Mesenchymal stem cell (in vitro differentiated cells and primary cell): ENCODE measurements around the gene KLK13.

ENCODE experiments used
- DNase-seq: peaks from one replicate; pipeline ENCODE4 v3.0.0-alpha.2; 2013
- H2AFZ ChIP-seq: one replicate; pipeline ENCODE4 v1.6.1; 2013; ENCODE audit warnings: low read depth, mild to moderate bottlenecking, control low read depth, inconsistent platforms, low read length, moderate library complexity
- H2AK5ac ChIP-seq: 2 replicates; pipeline ENCODE4 v1.6.1; 2013; ENCODE audit warnings: low read length, moderate library complexity, mild to moderate bottlenecking, inconsistent platforms; ENCODE audit not compliant: severe bottlenecking
- H2BK120ac ChIP-seq: one replicate; pipeline ENCODE4 v1.6.1; 2013; ENCODE audit warnings: low read depth, mild to moderate bottlenecking, inconsistent platforms, low read length, moderate library complexity
- H2BK12ac ChIP-seq, 2 experiments: one replicate each; pipeline ENCODE4 v1.6.1; 2013; ENCODE audit warnings: inconsistent platforms in 2 of 2, low read length in 2 of 2, mild to moderate bottlenecking in 2 of 2, moderate library complexity in 2 of 2, control low read depth in 1 of 2
- H2BK15ac ChIP-seq: one replicate; pipeline ENCODE4 v1.6.1; 2013; ENCODE audit warnings: mild to moderate bottlenecking, low read depth, inconsistent platforms; ENCODE audit not compliant: poor library complexity, severe bottlenecking
- H2BK5ac ChIP-seq: 2 replicates; pipeline ENCODE4 v1.6.1; 2013; ENCODE audit warnings: low read depth, mild to moderate bottlenecking, low read length, control low read depth, inconsistent platforms; ENCODE audit not compliant: poor library complexity, severe bottlenecking
- H3K14ac ChIP-seq, 2 experiments: one replicate each; pipeline ENCODE4 v1.6.1; 2013; ENCODE audit warnings: inconsistent platforms in 2 of 2, low read length in 2 of 2, control low read depth in 1 of 2, mild to moderate bottlenecking in 1 of 2, moderate library complexity in 1 of 2
- H3K18ac ChIP-seq, 2 experiments: one replicate each; pipeline ENCODE4 v1.6.1; 2013; ENCODE audit warnings: inconsistent platforms in 2 of 2, low read length in 2 of 2, control low read depth in 1 of 2, low read depth in 1 of 2, mild to moderate bottlenecking in 1 of 2
- H3K23ac ChIP-seq, 2 experiments: one replicate each; pipeline ENCODE4 v1.6.1; 2013; ENCODE audit warnings: inconsistent platforms in 2 of 2, low read length in 2 of 2, mild to moderate bottlenecking in 2 of 2, moderate library complexity in 2 of 2, control low read depth in 1 of 2
- H3K27ac ChIP-seq: 2 replicates; pipeline ENCODE4 v1.5.1; 2013; ENCODE audit warnings: mild to moderate bottlenecking, moderate library complexity, low read length, control low read depth, inconsistent platforms; ENCODE audit not compliant: poor library complexity, severe bottlenecking
- H3K27me3 ChIP-seq, 2 experiments: 2 replicates each; pipeline versions ENCODE4 v1.6.1 to v1.7.0; 2013; ENCODE audit warnings: low read length in 2 of 2, mild to moderate bottlenecking in 2 of 2, moderate library complexity in 2 of 2, control low read depth in 1 of 2, inconsistent platforms in 1 of 2; ENCODE audit not compliant: control insufficient read depth in 1 of 2, insufficient read depth in 1 of 2
- H3K36me3 ChIP-seq, 2 experiments: 2 replicates each; pipeline versions ENCODE4 v1.6.1 to v1.7.0; 2013; ENCODE audit warnings: low read length in 2 of 2, control low read depth in 1 of 2, inconsistent platforms in 1 of 2, low read depth in 1 of 2, mild to moderate bottlenecking in 1 of 2; ENCODE audit not compliant: insufficient read depth in 2 of 2, control insufficient read depth in 1 of 2
- H3K4ac ChIP-seq, 2 experiments: one replicate each; pipeline ENCODE4 v1.6.1; 2013; ENCODE audit warnings: inconsistent platforms in 2 of 2, low read length in 2 of 2, mild to moderate bottlenecking in 2 of 2, moderate library complexity in 2 of 2, control low read depth in 1 of 2, low read depth in 1 of 2
- H3K4me1 ChIP-seq: 2 replicates; pipeline ENCODE4 v1.6.1; 2013; ENCODE audit warnings: low read depth, low read length, control low read depth; ENCODE audit not compliant: control insufficient read depth, insufficient read depth
- H3K4me2 ChIP-seq: 2 replicates; pipeline ENCODE4 v1.6.1; 2013; ENCODE audit warnings: low read length, mild to moderate bottlenecking, inconsistent platforms; ENCODE audit not compliant: poor library complexity, severe bottlenecking
- H3K4me3 ChIP-seq, 2 experiments: 2 replicates each; pipeline versions ENCODE4 v1.5.1 to v1.7.0; 2013; ENCODE audit warnings: low read length in 2 of 2, mild to moderate bottlenecking in 2 of 2, control low read depth in 1 of 2, low read depth in 1 of 2; ENCODE audit not compliant: insufficient read depth in 1 of 2
- H3K79me1 ChIP-seq: replicated peaks from 2 replicates; pipeline ENCODE4 v1.6.1; 2013; ENCODE audit warnings: mild to moderate bottlenecking, control low read depth, low read length, inconsistent platforms; ENCODE audit not compliant: poor library complexity, severe bottlenecking
- H3K9ac ChIP-seq: 2 replicates; pipeline ENCODE4 v1.7.0; 2013; ENCODE audit warnings: mild to moderate bottlenecking, low read length, moderate library complexity
- H3K9me3 ChIP-seq: 2 replicates; pipeline ENCODE4 v1.7.0; 2013; ENCODE audit warnings: mild to moderate bottlenecking, low read length; ENCODE audit not compliant: control insufficient read depth
- H4K8ac ChIP-seq: one replicate; pipeline ENCODE4 v1.6.1; 2013; ENCODE audit warnings: inconsistent platforms, mild to moderate bottlenecking, low read length, moderate library complexity
- H4K91ac ChIP-seq: one replicate; pipeline ENCODE4 v1.6.1; 2013; ENCODE audit warnings: mild to moderate bottlenecking, low read length, inconsistent platforms
- WGBS: methylation state at CpG from one replicate; pipeline ENCODE4 v1.1.7; 2013; ENCODE audit warnings: mixed read lengths; 5-methylcytosine and 5-hydroxymethylcytosine counted together

The KLK13 gene

GRCh38 chr19:51023946-51024345 is 40.9 kb downstream of the KLK13 start:
- no peaks in the 10 kb centered on the region for H3K9me3 ChIP-seq

GRCh38 chr19:51022526-51022925 is 42.4 kb downstream of the KLK13 start:
- H3K4me1 ChIP-seq = peaks cover 4% of the 10 kb centered on the region
- no peak overlapping the region for H3K18ac ChIP-seq
- no peaks in the 10 kb centered on the region for H3K79me1 ChIP-seq
- no peak overlapping the region for H3K4me3 ChIP-seq
- H3K27me3 ChIP-seq = peaks cover 26 to 72% of the 10 kb centered on the region in 2 experiments
- DNase-seq = no peak
- H3K23ac ChIP-seq = no peak overlapping the region
- no peaks in the 10 kb centered on the region for H3K36me3 ChIP-seq
- H4K8ac ChIP-seq = no peak overlapping the region
- no peak overlapping the region for H2BK5ac ChIP-seq
- no peak overlapping the region for H3K4me2 ChIP-seq
- H2AFZ ChIP-seq = no peak overlapping the region
- no peak overlapping the region for H3K27ac ChIP-seq
- H4K91ac ChIP-seq = no peak overlapping the region
- H3K9ac ChIP-seq = no peak overlapping the region
- H3K4ac ChIP-seq = no peak overlapping the region
- no peak overlapping the region for H2AK5ac ChIP-seq
- 69% methylated on average over 14 of the region's 14 CpGs for WGBS
- H2BK15ac ChIP-seq = no peak overlapping the region
- no peak overlapping the region for H2BK12ac ChIP-seq
- H3K14ac ChIP-seq = no peak overlapping the region
- no peak overlapping the region for H2BK120ac ChIP-seq
- H3K9me3 ChIP-seq = no peaks in the 10 kb centered on the region

More at GRCh38 chr19:51023946-51024345, 40.9 kb downstream of the KLK13 start:
- Histone ChIP-seq H3K27me3 (peaks cover 16 to 68% of the 10 kb centered on the region in 2 experiments), H3K18ac (no peak overlapping the region), H3K36me3 (no peaks in the 10 kb centered on the region), H3K27ac (no peak overlapping the region), H2AFZ (no peak overlapping the region), H3K14ac (no peak overlapping the region), H2BK15ac (peak overlapping the region; percentile 23), H4K8ac (no peak overlapping the region), H2BK5ac (no peak overlapping the region), H3K9ac (no peak overlapping the region), H2BK12ac (no peak overlapping the region), H3K4me3 (peak overlapping the region in 1 of 2 experiments; percentile 26), H3K79me1 (no peaks in the 10 kb centered on the region), H4K91ac (no peak overlapping the region), H3K4ac (no peak overlapping the region), H3K23ac (no peak overlapping the region), H3K4me1 (peaks cover 3% of the 10 kb centered on the region), H2AK5ac (no peak overlapping the region), H2BK120ac (no peak overlapping the region), H3K4me2 (no peak overlapping the region)
- 79% methylated on average over 10 of the region's 11 CpGs for WGBS
- no peak for DNase-seq

- DNase-seq = peak; percentile 47
- Histone ChIP-seq H3K79me1 (no peaks in the 10 kb centered on the region), H3K14ac (no peak overlapping the region), H3K4me1 (peaks cover 12% of the 10 kb centered on the region), H3K9ac (no peak overlapping the region), H4K8ac (no peak overlapping the region), H2BK120ac (no peak overlapping the region), H3K4me2 (no peak overlapping the region), H3K27ac (no peak overlapping the region), H3K9me3 (no peaks in the 10 kb centered on the region), H3K27me3 (peaks cover 37 to 71% of the 10 kb centered on the region in 2 experiments), H2AFZ (no peak overlapping the region), H2BK12ac (no peak overlapping the region), H3K36me3 (no peaks in the 10 kb centered on the region), H2AK5ac (no peak overlapping the region), H2BK5ac (no peak overlapping the region), H3K18ac (no peak overlapping the region), H3K23ac (no peak overlapping the region), H3K4me3 (no peak overlapping the region), H2BK15ac (no peak overlapping the region), H4K91ac (no peak overlapping the region), H3K4ac (no peak overlapping the region)
- WGBS = 43% methylated on average over 7 of the region's 7 CpGs
These were observed 43.8 kb downstream of the KLK13 start for GRCh38 chr19:51020988-51021651.

DNA sequence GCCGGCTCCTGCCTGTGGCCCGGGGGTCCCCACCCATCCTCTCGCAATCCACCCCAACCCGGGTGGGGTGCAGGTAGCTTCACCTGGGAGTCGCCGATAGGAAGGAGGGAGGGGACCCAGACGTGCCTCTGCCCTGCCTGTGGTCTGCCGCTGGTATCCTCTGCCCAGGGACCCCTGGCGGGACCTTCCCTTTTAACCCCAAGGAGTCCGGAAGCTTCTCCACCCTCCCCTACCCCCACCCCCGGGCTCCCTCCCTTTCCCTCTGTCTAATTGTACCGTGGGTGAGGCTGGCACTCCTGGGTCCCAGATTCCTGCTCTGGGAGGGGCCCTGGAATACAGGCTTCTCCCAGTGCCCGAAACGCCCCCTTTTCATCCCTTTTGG is 45.4 kb downstream of the KLK13 start, which contains the start of gene KLK10:
TSS of gene KLK10 (minus strand) at position 166 of the 382 bp plus-strand sequence. CDS start 579 bp downstream, outside the sequence.
- peak within 1 kb of the TSS in 1 of 2 experiments; percentile 28 for H3K14ac ChIP-seq
- H3K18ac ChIP-seq = no peak within 1 kb of the TSS
- H4K8ac ChIP-seq = no peak within 1 kb of the TSS
- no peak within 1 kb of the TSS for H2AK5ac ChIP-seq
- peaks cover 37 to 69% of the 10 kb centered on the region in 2 experiments for H3K27me3 ChIP-seq
- H3K23ac ChIP-seq = no peak within 1 kb of the TSS
- no peak for DNase-seq
- H3K36me3 ChIP-seq = peaks cover 0 to 4% of the 10 kb centered on the region in 2 experiments
- H3K79me1 ChIP-seq = no peaks in the 10 kb centered on the region
- H4K91ac ChIP-seq = no peak within 1 kb of the TSS
- H3K4me3 ChIP-seq = no peak within 1 kb of the TSS
- H3K9me3 ChIP-seq = no peaks in the 10 kb centered on the region
- no peak within 1 kb of the TSS for H2AFZ ChIP-seq
- no peak within 1 kb of the TSS for H3K9ac ChIP-seq
- WGBS = 14% methylated on average over 10 of the region's 14 CpGs
- no peak within 1 kb of the TSS for H3K4ac ChIP-seq
- peaks cover 12% of the 10 kb centered on the region for H3K4me1 ChIP-seq
- H3K27ac ChIP-seq = no peak within 1 kb of the TSS
- no peak within 1 kb of the TSS for H2BK5ac ChIP-seq
- H2BK120ac ChIP-seq = no peak within 1 kb of the TSS
- H2BK12ac ChIP-seq = no peak within 1 kb of the TSS
- no peak within 1 kb of the TSS for H3K4me2 ChIP-seq
- H2BK15ac ChIP-seq = no peak within 1 kb of the TSS
